ENCODE data around the gene ADTRP.

GRCh38 chr6:11778036-11778435 lies 567 bp downstream of the ADTRP start:
- TF ChIP-seq EP300 (IDR thresholded peaks at IDR 0.05; ENCODE audit: low read depth) (no peak), CTCF (IDR thresholded peaks at IDR 0.05) (no peak), POLR2A (IDR thresholded peaks at IDR 0.05) (no peak)
